ENCODE measurements around the gene CCBE1. TPM values are rescaled to one million over a fixed set of nuclear protein-coding genes. Genes with fewer than 3 reads are reported as not detected.
"Not testable (repeated sequence)": the region's sequence is repeated elsewhere in the genome, so short reads cannot be mapped to it uniquely, and the experiment has no call there.

Gene CCBE1
- total and polyA plus RNA-seq, 2 donors: 0.33 to 0.62 TPM

- Histone ChIP-seq H3K4me3 (ENCODE audit: low read length in 2 of 2) (no peak overlapping the region), H3K9me3 (ENCODE audit: control insufficient read depth in 2 of 2, insufficient read depth in 1 of 2, low read length in 1 of 2) (no peaks in the 10 kb centered on the region), H3K4me1 (ENCODE audit: control insufficient read depth in 2 of 2, insufficient read depth in 2 of 2, low read length in 2 of 2) (no peaks in the 10 kb centered on the region), H3K27me3 (ENCODE audit: control insufficient read depth in 2 of 2, insufficient read depth in 1 of 2, low read length in 1 of 2) (peaks cover 0 to 3% of the 10 kb centered on the region in 2 donors), H3K36me3 (ENCODE audit: control insufficient read depth in 2 of 2, insufficient read depth in 2 of 2, low read length in 1 of 2) (no peaks in the 10 kb centered on the region), H3K27ac (ENCODE audit: low read depth in 1 of 2, low read length in 1 of 2) (no peak overlapping the region)
- 81% methylated on average over 3 of the region's 3 CpGs for WGBS
- no peak for DNase-seq (ENCODE audit: low read depth in 6 of 9, low spot score in 9 of 9)
These were observed 22.4 kb upstream of the CCBE1 start for GRCh38 chr18:59719544-59720181.

- DNase-seq (ENCODE audit: low read depth in 6 of 9, low spot score in 9 of 9): no peak
- no peaks in the 10 kb centered on the region for H3K9me3 ChIP-seq (ENCODE audit: control insufficient read depth in 2 of 2, insufficient read depth in 1 of 2, low read length in 1 of 2)
- WGBS: 62% methylated on average over 7 of the region's 7 CpGs
These were observed 21.4 kb upstream of the CCBE1 start for GRCh38 chr18:59718464-59719157.

GRCh38 chr18:59718108-59718463 lies 20.9 kb upstream of the CCBE1 start:
- Histone ChIP-seq H3K4me1 (ENCODE audit: control insufficient read depth in 2 of 2, insufficient read depth in 2 of 2, low read length in 2 of 2) (no peaks in the 10 kb centered on the region), H3K4me3 (ENCODE audit: low read length in 2 of 2) (no peak overlapping the region), H3K36me3 (ENCODE audit: control insufficient read depth in 2 of 2, insufficient read depth in 2 of 2, low read length in 1 of 2) (no peaks in the 10 kb centered on the region), H3K27ac (ENCODE audit: low read depth in 1 of 2, low read length in 1 of 2) (no peak overlapping the region), H3K9me3 (ENCODE audit: control insufficient read depth in 2 of 2, insufficient read depth in 1 of 2, low read length in 1 of 2) (no peaks in the 10 kb centered on the region), H3K27me3 (ENCODE audit: control insufficient read depth in 2 of 2, insufficient read depth in 1 of 2, low read length in 1 of 2) (peaks cover 0 to 3% of the 10 kb centered on the region in 2 donors)
- 92% methylated on average over 3 of the region's 3 CpGs for WGBS
- no peak for DNase-seq (ENCODE audit: low read depth in 6 of 9, low spot score in 9 of 9)

More at GRCh38 chr18:59718464-59719157, 21.4 kb upstream of the CCBE1 start:
- Histone ChIP-seq H3K27me3 (ENCODE audit: control insufficient read depth in 2 of 2, insufficient read depth in 1 of 2, low read length in 1 of 2) (peaks cover 0 to 3% of the 10 kb centered on the region in 2 donors), H3K4me1 (ENCODE audit: control insufficient read depth in 2 of 2, insufficient read depth in 2 of 2, low read length in 2 of 2) (no peaks in the 10 kb centered on the region), H3K27ac (ENCODE audit: low read depth in 1 of 2, low read length in 1 of 2) (no peak overlapping the region), H3K4me3 (ENCODE audit: low read length in 2 of 2) (no peak overlapping the region), H3K36me3 (ENCODE audit: control insufficient read depth in 2 of 2, insufficient read depth in 2 of 2, low read length in 1 of 2) (no peaks in the 10 kb centered on the region)

GRCh38 chr18:59717291-59717690 lies 20.1 kb upstream of the CCBE1 start:
- H3K27me3 ChIP-seq (ENCODE audit: control insufficient read depth in 2 of 2, insufficient read depth in 1 of 2, low read length in 1 of 2): peaks cover 0 to 3% of the 10 kb centered on the region in 2 donors
- WGBS: 88% methylated on average over 2 of the region's 2 CpGs
- H3K27ac ChIP-seq (ENCODE audit: low read depth in 1 of 2, low read length in 1 of 2): no peak overlapping the region
- no peaks in the 10 kb centered on the region for H3K9me3 ChIP-seq (ENCODE audit: control insufficient read depth in 2 of 2, insufficient read depth in 1 of 2, low read length in 1 of 2)
- no peaks in the 10 kb centered on the region for H3K36me3 ChIP-seq (ENCODE audit: control insufficient read depth in 2 of 2, insufficient read depth in 2 of 2, low read length in 1 of 2)
- DNase-seq (ENCODE audit: low read depth in 6 of 9, low spot score in 9 of 9): no peak
- no peaks in the 10 kb centered on the region for H3K4me1 ChIP-seq (ENCODE audit: control insufficient read depth in 2 of 2, insufficient read depth in 2 of 2, low read length in 2 of 2)
- H3K4me3 ChIP-seq (ENCODE audit: low read length in 2 of 2): no peak overlapping the region

- H3K9me3 ChIP-seq (ENCODE audit: control insufficient read depth in 2 of 2, insufficient read depth in 1 of 2, low read length in 1 of 2): no peaks in the 10 kb centered on the region
- peaks cover 0 to 3% of the 10 kb centered on the region in 2 donors for H3K27me3 ChIP-seq (ENCODE audit: control insufficient read depth in 2 of 2, insufficient read depth in 1 of 2, low read length in 1 of 2)
- H3K36me3 ChIP-seq (ENCODE audit: control insufficient read depth in 2 of 2, insufficient read depth in 2 of 2, low read length in 1 of 2): no peaks in the 10 kb centered on the region
- WGBS: 49% methylated on average over 2 of the region's 2 CpGs
- H3K4me3 ChIP-seq (ENCODE audit: low read length in 2 of 2): no peak overlapping the region
- no peaks in the 10 kb centered on the region for H3K4me1 ChIP-seq (ENCODE audit: control insufficient read depth in 2 of 2, insufficient read depth in 2 of 2, low read length in 2 of 2)
- DNase-seq (ENCODE audit: low read depth in 6 of 9, low spot score in 9 of 9): no peak
- H3K27ac ChIP-seq (ENCODE audit: low read depth in 1 of 2, low read length in 1 of 2): no peak overlapping the region
These were observed 18.7 kb upstream of the CCBE1 start for GRCh38 chr18:59715966-59716369.

GRCh38 chr18:59715445-59715844 lies 18.2 kb upstream of the CCBE1 start:
- no peak for DNase-seq (ENCODE audit: low read depth in 6 of 9, low spot score in 9 of 9)
- H3K4me1 ChIP-seq (ENCODE audit: control insufficient read depth in 2 of 2, insufficient read depth in 2 of 2, low read length in 2 of 2): no peaks in the 10 kb centered on the region
- no peaks in the 10 kb centered on the region for H3K36me3 ChIP-seq (ENCODE audit: control insufficient read depth in 2 of 2, insufficient read depth in 2 of 2, low read length in 1 of 2)
- H3K27ac ChIP-seq (ENCODE audit: low read depth in 1 of 2, low read length in 1 of 2): no peak overlapping the region
- H3K4me3 ChIP-seq (ENCODE audit: low read length in 2 of 2): no peak overlapping the region
- WGBS: 96% methylated on average over 7 of the region's 7 CpGs
- peaks cover 0 to 3% of the 10 kb centered on the region in 2 donors for H3K27me3 ChIP-seq (ENCODE audit: control insufficient read depth in 2 of 2, insufficient read depth in 1 of 2, low read length in 1 of 2)
- no peaks in the 10 kb centered on the region for H3K9me3 ChIP-seq (ENCODE audit: control insufficient read depth in 2 of 2, insufficient read depth in 1 of 2, low read length in 1 of 2)

- not testable (repeated sequence) for H3K27me3 ChIP-seq (ENCODE audit: control insufficient read depth in 2 of 2, insufficient read depth in 1 of 2, low read length in 1 of 2); H3K9me3 ChIP-seq (ENCODE audit: control insufficient read depth in 2 of 2, insufficient read depth in 1 of 2, low read length in 1 of 2); H3K4me1 ChIP-seq (ENCODE audit: control insufficient read depth in 2 of 2, insufficient read depth in 2 of 2, low read length in 2 of 2); DNase-seq (ENCODE audit: low read depth in 6 of 9, low spot score in 9 of 9); H3K27ac ChIP-seq (ENCODE audit: low read depth in 1 of 2, low read length in 1 of 2); H3K36me3 ChIP-seq (ENCODE audit: control insufficient read depth in 2 of 2, insufficient read depth in 2 of 2, low read length in 1 of 2); H3K4me3 ChIP-seq (ENCODE audit: low read length in 2 of 2)
- WGBS: 95% methylated on average over 27 of the region's 28 CpGs
These were observed 16.9 kb upstream of the CCBE1 start for GRCh38 chr18:59714096-59714495.

GRCh38 chr18:59712311-59712710 lies 15.1 kb upstream of the CCBE1 start:
- Histone ChIP-seq H3K36me3 (ENCODE audit: control insufficient read depth in 2 of 2, insufficient read depth in 2 of 2, low read length in 1 of 2) (no peaks in the 10 kb centered on the region), H3K9me3 (ENCODE audit: control insufficient read depth in 2 of 2, insufficient read depth in 1 of 2, low read length in 1 of 2) (no peaks in the 10 kb centered on the region), H3K27ac (ENCODE audit: low read depth in 1 of 2, low read length in 1 of 2) (no peak overlapping the region), H3K27me3 (ENCODE audit: control insufficient read depth in 2 of 2, insufficient read depth in 1 of 2, low read length in 1 of 2) (peaks cover 0 to 2% of the 10 kb centered on the region in 2 donors), H3K4me1 (ENCODE audit: control insufficient read depth in 2 of 2, insufficient read depth in 2 of 2, low read length in 2 of 2) (no peaks in the 10 kb centered on the region), H3K4me3 (ENCODE audit: low read length in 2 of 2) (no peak overlapping the region)
- 88% methylated on average over 6 of the region's 6 CpGs for WGBS
- DNase-seq (ENCODE audit: low read depth in 6 of 9, low spot score in 9 of 9): no peak

- Histone ChIP-seq H3K27me3 (ENCODE audit: control insufficient read depth in 2 of 2, insufficient read depth in 1 of 2, low read length in 1 of 2) (peaks cover 0 to 2% of the 10 kb centered on the region in 2 donors), H3K27ac (ENCODE audit: low read depth in 1 of 2, low read length in 1 of 2) (no peak overlapping the region), H3K9me3 (ENCODE audit: control insufficient read depth in 2 of 2, insufficient read depth in 1 of 2, low read length in 1 of 2) (no peaks in the 10 kb centered on the region), H3K36me3 (ENCODE audit: control insufficient read depth in 2 of 2, insufficient read depth in 2 of 2, low read length in 1 of 2) (no peaks in the 10 kb centered on the region), H3K4me1 (ENCODE audit: control insufficient read depth in 2 of 2, insufficient read depth in 2 of 2, low read length in 2 of 2) (peaks cover 0 to 3% of the 10 kb centered on the region in 2 donors), H3K4me3 (ENCODE audit: low read length in 2 of 2) (no peak overlapping the region)
- no peak for DNase-seq (ENCODE audit: low read depth in 6 of 9, low spot score in 9 of 9)
- WGBS: 95% methylated on average over 8 of the region's 8 CpGs
These were observed 11.8 kb upstream of the CCBE1 start for GRCh38 chr18:59708988-59709387.
